CD4-positive, alpha-beta T cell treated with Interleukin-4 for 1 hour (primary cell): ENCODE results near the gene PDE2A.
"Not testable (repeated sequence)": the region's sequence is repeated elsewhere in the genome, so short reads cannot be mapped to it uniquely, and the experiment has no call there.

Experiments used
- DNase-seq, 2 donors: peaks; one replicate each; pipeline ENCODE4 v3.0.0-alpha.2; 2020 to 2022

Gene PDE2A

GRCh38 chr11:72573855-72574445 is 100.3 kb downstream of the PDE2A start:
- DNase-seq = no peak

- DNase-seq = peak; percentile 28 to 33
These were observed 101.0 kb downstream of the PDE2A start for GRCh38 chr11:72573072-72573854.

GRCh38 chr11:72572540-72572939 is 101.7 kb downstream of the PDE2A start:
- not testable (repeated sequence) for DNase-seq

GRCh38 chr11:72570893-72571661 is 103.1 kb downstream of the PDE2A start:
- DNase-seq = no peak

GRCh38 chr11:72569966-72570892 is 104.0 kb downstream of the PDE2A start:
- DNase-seq = peak in 1 of 2 donors; percentile 59

GRCh38 chr11:72568861-72569260 is 105.4 kb downstream of the PDE2A start:
- no peak for DNase-seq

- DNase-seq = no peak
These were observed 111.8 kb downstream of the PDE2A start for GRCh38 chr11:72562431-72562830.

GRCh38 chr11:72561856-72562255 is 112.4 kb downstream of the PDE2A start:
- no peak for DNase-seq

GRCh38 chr11:72560864-72561263 is 113.4 kb downstream of the PDE2A start:
- DNase-seq = not testable (repeated sequence)

- DNase-seq = no peak
These were observed 117.8 kb downstream of the PDE2A start for GRCh38 chr11:72556433-72556832.

GRCh38 chr11:72555014-72555522 is 119.2 kb downstream of the PDE2A start:
- not testable (repeated sequence) for DNase-seq

- peak; percentile 41 to 44 for DNase-seq
These were observed 120.5 kb downstream of the PDE2A start for GRCh38 chr11:72553706-72554105.

GRCh38 chr11:72552399-72552910 is 121.8 kb downstream of the PDE2A start:
- no peak for DNase-seq

GRCh38 chr11:72551571-72551970 is 122.7 kb downstream of the PDE2A start:
- DNase-seq = no peak

- DNase-seq = no peak
These were observed 125.8 kb downstream of the PDE2A start for GRCh38 chr11:72548463-72548862.

GRCh38 chr11:72546866-72547265 is 127.4 kb downstream of the PDE2A start:
- DNase-seq = no peak

- no peak for DNase-seq
These were observed 129.6 kb downstream of the PDE2A start for GRCh38 chr11:72544589-72544988.

- DNase-seq = no peak
These were observed 130.2 kb downstream of the PDE2A start for GRCh38 chr11:72543849-72544542.

GRCh38 chr11:72541257-72541974 is 132.8 kb downstream of the PDE2A start:
- no peak for DNase-seq

GRCh38 chr11:72537051-72537450 is 137.2 kb downstream of the PDE2A start:
- no peak for DNase-seq

GRCh38 chr11:72535194-72535547 is 139.1 kb downstream of the PDE2A start:
- DNase-seq = no peak
